GM12878 (cell line): ENCODE results near the gene FPGS. TPM values are rescaled to one million over a fixed set of nuclear protein-coding genes. Genes with fewer than 3 reads are reported as not detected.

Source experiments
- CBX3 ChIP-seq: fragments of 200-600 bp; sonication (generic); IDR thresholded peaks from 2 replicates; pipeline ENCODE4 v1.6.1; 2016; ENCODE audit warnings: low read depth, borderline replicate concordance
- HCFC1 ChIP-seq: fragments of 150-350 bp; IDR thresholded peaks from 2 replicates; pipeline ENCODE4 v1.6.1; 2014; ENCODE audit warnings: low read length
- LARP7 ChIP-seq: fragments of 450-650 bp; IDR thresholded peaks from 2 replicates; pipeline ENCODE4 v1.6.1; 2017; ENCODE audit warnings: mild to moderate bottlenecking
- MEF2B ChIP-seq: fragments of 450-650 bp; IDR thresholded peaks from 2 replicates; pipeline ENCODE4 v1.6.1; 2018; ENCODE audit warnings: mild to moderate bottlenecking, moderate library complexity; ENCODE audit not compliant: partially characterized antibody, poor library complexity, severe bottlenecking
- MXI1 ChIP-seq: fragments of 150-350 bp; IDR thresholded peaks from 2 replicates; pipeline ENCODE4 v1.6.1; 2011; ENCODE audit warnings: low read depth, mild to moderate bottlenecking, inconsistent platforms, low read length, improper control_type of control experiment
- NR2F1 ChIP-seq: fragments of 450-650 bp; conservative IDR thresholded peaks from 2 replicates; pipeline ENCODE4 v1.6.1; 2017; ENCODE audit warnings: mild to moderate bottlenecking
- POLR2A ChIP-seq: IDR thresholded peaks from 2 replicates; pipeline ENCODE4 v1.6.1; 2011; ENCODE audit warnings: low read depth, mild to moderate bottlenecking, low read length
- RB1 ChIP-seq: fragments of 450-650 bp; formaldehyde crosslinking; IDR thresholded peaks from 2 replicates; pipeline ENCODE4 v1.6.1; 2017; ENCODE audit warnings: mild to moderate bottlenecking, borderline replicate concordance
- SMARCA5 ChIP-seq: fragments of 450-650 bp; IDR thresholded peaks from 2 replicates; pipeline ENCODE4 v1.6.1; 2017; ENCODE audit warnings: mild to moderate bottlenecking
- STAT1 ChIP-seq: fragments of 450-650 bp; conservative IDR thresholded peaks from 2 replicates; pipeline ENCODE4 v1.6.1; 2014; ENCODE audit warnings: antibody characterized with exemption, mild to moderate bottlenecking
- SUPT20H ChIP-seq: IDR thresholded peaks from 2 replicates; pipeline ENCODE4 v1.6.1; 2011; ENCODE audit warnings: low read depth, mild to moderate bottlenecking, low read length, moderate library complexity, borderline replicate concordance; ENCODE audit not compliant: control insufficient read depth
- polyA plus RNA-seq, 11 experiments: library from polyadenylated mRNA; depleted of rRNA in 4 of 11; unstranded in 6 of 11; stranded (reverse) in 5 of 11; fragments of >200 nt; fragmentation: Nextera tagmentation in 4 of 11; fragmentation: Illumina TruSeq in 1 of 11; extraction: Ambion mirVana in 4 of 11; extraction: Trizol in 1 of 11; gene quantifications; 1 replicate in 1 of 11; 2 replicates in 10 of 11; pipeline versions ENCODE4 v1.2.1 to v1.2.3, GENCODE V29; 2011 to 2016; ENCODE audit warnings: inconsistent platforms in 2 of 11, missing spikeins in 2 of 11, low read depth in 1 of 11
- total RNA-seq, 4 experiments: library from RNA; depleted of rRNA in 3 of 4; stranded (reverse); fragments of >200 nt in 3 of 4; fragmentation: Illumina TruSeq in 1 of 4; extraction: Trizol in 1 of 4; gene quantifications; 2 replicates each; pipeline versions ENCODE4 v1.2.1 to v1.2.3, GENCODE V29; 2013 to 2021
- TF ChIP-seq, protein P1 (sequence below): fragments of 450-650 bp; IDR thresholded peaks from 2 replicates; pipeline ENCODE4 v1.6.1; 2017; ENCODE audit warnings: mild to moderate bottlenecking, moderate library complexity
- TF ChIP-seq, protein P2 (sequence below): fragments of 150-350 bp; IDR thresholded peaks from 2 replicates; pipeline ENCODE4 v1.6.1; 2016; ENCODE audit warnings: low read depth, low read length
- TF ChIP-seq, protein P3 (sequence below): fragments of 450-650 bp; IDR thresholded peaks from 2 replicates; pipeline ENCODE4 v1.6.1; 2018; ENCODE audit warnings: mild to moderate bottlenecking, low read depth, moderate library complexity; ENCODE audit not compliant: partially characterized antibody

The FPGS gene
- total and polyA plus RNA-seq, 10 of the 15 experiments (the other 5 are each of a cell fraction or from before 2014, with no cell fraction given): 1.2 to 127 (median 80.4) TPM

DNA sequence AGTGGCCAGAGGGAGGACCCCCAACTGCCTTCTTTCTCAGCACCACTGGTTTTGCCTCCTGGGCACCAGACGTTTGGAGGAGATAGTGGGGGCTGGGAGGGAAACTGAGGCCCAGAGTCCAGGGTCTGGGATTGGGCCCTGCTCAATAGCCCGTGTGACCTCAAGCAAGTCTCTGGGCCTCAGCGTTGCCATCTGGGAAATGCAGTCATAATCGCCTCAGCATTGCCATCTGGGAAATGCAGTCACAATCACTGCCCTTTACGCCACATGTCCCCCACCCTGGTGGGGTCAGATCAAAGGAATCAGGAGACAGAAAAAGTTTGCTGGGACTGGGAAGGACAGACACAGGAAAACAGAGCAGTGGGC lies 25.8 kb upstream of the FPGS start (continued):
- TF ChIP-seq LARP7 (0 out of 2 replicates have a peak, but pooled peaks have one; percentile 70), CBX3 (no peak), SUPT20H (no peak), MEF2B (no peak), POLR2A (no peak), STAT1 (peak; percentile 68; the same call in 1 of the 2 replicates), RB1 (no peak), SMARCA5 (peak; percentile 92), HCFC1 (peak; percentile 49; the same call in 1 of the 2 replicates), NR2F1 (0 out of 2 replicates have a peak, but pooled peaks have one; percentile 5), MXI1 (no peak)
- TF ChIP-seq, protein P1, sequence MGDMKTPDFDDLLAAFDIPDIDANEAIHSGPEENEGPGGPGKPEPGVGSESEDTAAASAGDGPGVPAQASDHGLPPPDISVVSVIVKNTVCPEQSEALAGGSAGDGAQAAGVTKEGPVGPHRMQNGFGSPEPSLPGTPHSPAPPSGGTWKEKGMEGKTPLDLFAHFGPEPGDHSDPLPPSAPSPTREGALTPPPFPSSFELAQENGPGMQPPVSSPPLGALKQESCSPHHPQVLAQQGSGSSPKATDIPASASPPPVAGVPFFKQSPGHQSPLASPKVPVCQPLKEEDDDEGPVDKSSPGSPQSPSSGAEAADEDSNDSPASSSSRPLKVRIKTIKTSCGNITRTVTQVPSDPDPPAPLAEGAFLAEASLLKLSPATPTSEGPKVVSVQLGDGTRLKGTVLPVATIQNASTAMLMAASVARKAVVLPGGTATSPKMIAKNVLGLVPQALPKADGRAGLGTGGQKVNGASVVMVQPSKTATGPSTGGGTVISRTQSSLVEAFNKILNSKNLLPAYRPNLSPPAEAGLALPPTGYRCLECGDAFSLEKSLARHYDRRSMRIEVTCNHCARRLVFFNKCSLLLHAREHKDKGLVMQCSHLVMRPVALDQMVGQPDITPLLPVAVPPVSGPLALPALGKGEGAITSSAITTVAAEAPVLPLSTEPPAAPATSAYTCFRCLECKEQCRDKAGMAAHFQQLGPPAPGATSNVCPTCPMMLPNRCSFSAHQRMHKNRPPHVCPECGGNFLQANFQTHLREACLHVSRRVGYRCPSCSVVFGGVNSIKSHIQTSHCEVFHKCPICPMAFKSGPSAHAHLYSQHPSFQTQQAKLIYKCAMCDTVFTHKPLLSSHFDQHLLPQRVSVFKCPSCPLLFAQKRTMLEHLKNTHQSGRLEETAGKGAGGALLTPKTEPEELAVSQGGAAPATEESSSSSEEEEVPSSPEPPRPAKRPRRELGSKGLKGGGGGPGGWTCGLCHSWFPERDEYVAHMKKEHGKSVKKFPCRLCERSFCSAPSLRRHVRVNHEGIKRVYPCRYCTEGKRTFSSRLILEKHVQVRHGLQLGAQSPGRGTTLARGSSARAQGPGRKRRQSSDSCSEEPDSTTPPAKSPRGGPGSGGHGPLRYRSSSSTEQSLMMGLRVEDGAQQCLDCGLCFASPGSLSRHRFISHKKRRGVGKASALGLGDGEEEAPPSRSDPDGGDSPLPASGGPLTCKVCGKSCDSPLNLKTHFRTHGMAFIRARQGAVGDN: peak; percentile 30; the same call in 1 of the 2 replicates
- TF ChIP-seq, protein P2, sequence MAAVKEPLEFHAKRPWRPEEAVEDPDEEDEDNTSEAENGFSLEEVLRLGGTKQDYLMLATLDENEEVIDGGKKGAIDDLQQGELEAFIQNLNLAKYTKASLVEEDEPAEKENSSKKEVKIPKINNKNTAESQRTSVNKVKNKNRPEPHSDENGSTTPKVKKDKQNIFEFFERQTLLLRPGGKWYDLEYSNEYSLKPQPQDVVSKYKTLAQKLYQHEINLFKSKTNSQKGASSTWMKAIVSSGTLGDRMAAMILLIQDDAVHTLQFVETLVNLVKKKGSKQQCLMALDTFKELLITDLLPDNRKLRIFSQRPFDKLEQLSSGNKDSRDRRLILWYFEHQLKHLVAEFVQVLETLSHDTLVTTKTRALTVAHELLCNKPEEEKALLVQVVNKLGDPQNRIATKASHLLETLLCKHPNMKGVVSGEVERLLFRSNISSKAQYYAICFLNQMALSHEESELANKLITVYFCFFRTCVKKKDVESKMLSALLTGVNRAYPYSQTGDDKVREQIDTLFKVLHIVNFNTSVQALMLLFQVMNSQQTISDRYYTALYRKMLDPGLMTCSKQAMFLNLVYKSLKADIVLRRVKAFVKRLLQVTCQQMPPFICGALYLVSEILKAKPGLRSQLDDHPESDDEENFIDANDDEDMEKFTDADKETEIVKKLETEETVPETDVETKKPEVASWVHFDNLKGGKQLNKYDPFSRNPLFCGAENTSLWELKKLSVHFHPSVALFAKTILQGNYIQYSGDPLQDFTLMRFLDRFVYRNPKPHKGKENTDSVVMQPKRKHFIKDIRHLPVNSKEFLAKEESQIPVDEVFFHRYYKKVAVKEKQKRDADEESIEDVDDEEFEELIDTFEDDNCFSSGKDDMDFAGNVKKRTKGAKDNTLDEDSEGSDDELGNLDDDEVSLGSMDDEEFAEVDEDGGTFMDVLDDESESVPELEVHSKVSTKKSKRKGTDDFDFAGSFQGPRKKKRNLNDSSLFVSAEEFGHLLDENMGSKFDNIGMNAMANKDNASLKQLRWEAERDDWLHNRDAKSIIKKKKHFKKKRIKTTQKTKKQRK: no peak
- TF ChIP-seq, protein P3, sequence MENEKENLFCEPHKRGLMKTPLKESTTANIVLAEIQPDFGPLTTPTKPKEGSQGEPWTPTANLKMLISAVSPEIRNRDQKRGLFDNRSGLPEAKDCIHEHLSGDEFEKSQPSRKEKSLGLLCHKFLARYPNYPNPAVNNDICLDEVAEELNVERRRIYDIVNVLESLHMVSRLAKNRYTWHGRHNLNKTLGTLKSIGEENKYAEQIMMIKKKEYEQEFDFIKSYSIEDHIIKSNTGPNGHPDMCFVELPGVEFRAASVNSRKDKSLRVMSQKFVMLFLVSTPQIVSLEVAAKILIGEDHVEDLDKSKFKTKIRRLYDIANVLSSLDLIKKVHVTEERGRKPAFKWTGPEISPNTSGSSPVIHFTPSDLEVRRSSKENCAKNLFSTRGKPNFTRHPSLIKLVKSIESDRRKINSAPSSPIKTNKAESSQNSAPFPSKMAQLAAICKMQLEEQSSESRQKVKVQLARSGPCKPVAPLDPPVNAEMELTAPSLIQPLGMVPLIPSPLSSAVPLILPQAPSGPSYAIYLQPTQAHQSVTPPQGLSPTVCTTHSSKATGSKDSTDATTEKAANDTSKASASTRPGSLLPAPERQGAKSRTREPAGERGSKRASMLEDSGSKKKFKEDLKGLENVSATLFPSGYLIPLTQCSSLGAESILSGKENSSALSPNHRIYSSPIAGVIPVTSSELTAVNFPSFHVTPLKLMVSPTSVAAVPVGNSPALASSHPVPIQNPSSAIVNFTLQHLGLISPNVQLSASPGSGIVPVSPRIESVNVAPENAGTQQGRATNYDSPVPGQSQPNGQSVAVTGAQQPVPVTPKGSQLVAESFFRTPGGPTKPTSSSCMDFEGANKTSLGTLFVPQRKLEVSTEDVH: no peak
